OCI-LY7 (cell line): Measurements from ENCODE around the gene ZNF532.

ENCODE experiments used
- EZH2phosphoT487 ChIP-seq: fragments of 200-600 bp; sonication (generic); IDR thresholded peaks from 2 replicates; pipeline ENCODE4 v1.6.1; 2018; ENCODE audit warnings: low read depth, borderline replicate concordance, mild to moderate bottlenecking, mixed run types, antibody characterized with exemption, low read length, moderate library complexity, mixed read lengths
- TF ChIP-seq, protein P1 (sequence below): fragments of 200-600 bp; sonication (generic); conservative IDR thresholded peaks from 2 replicates; pipeline ENCODE4 v1.5.1; 2014; ENCODE audit warnings: mild to moderate bottlenecking, antibody characterized with exemption, low read length, moderate library complexity, mixed read lengths

DNA sequence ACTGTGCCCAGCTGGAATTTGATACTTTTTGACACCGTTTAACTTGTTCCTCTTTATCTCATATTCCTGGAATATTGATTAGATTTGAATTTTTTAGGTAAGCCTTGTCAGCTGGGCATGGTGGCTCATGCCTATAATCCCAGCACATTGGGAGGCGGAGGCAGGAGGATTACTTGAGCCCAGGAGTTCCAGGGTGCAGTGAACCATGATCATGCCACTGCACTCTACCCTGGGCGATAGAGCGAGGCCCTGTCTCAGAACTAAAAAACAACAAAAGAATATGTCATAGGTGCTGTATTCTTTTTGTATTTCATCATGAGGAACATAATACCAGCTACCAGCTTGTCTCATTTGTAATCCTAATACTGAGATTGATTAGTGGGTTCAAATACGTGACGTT, 90.3 kb downstream of the ZNF532 start:
- TF ChIP-seq, protein P1, sequence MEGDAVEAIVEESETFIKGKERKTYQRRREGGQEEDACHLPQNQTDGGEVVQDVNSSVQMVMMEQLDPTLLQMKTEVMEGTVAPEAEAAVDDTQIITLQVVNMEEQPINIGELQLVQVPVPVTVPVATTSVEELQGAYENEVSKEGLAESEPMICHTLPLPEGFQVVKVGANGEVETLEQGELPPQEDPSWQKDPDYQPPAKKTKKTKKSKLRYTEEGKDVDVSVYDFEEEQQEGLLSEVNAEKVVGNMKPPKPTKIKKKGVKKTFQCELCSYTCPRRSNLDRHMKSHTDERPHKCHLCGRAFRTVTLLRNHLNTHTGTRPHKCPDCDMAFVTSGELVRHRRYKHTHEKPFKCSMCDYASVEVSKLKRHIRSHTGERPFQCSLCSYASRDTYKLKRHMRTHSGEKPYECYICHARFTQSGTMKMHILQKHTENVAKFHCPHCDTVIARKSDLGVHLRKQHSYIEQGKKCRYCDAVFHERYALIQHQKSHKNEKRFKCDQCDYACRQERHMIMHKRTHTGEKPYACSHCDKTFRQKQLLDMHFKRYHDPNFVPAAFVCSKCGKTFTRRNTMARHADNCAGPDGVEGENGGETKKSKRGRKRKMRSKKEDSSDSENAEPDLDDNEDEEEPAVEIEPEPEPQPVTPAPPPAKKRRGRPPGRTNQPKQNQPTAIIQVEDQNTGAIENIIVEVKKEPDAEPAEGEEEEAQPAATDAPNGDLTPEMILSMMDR, result no peak
- TF ChIP-seq EZH2phosphoT487, result no peak
